Upper lobe of left lung (tissue), 6 donors: ENCODE data around the gene CRACDL. TPM values are rescaled to one million over a fixed set of nuclear protein-coding genes. Genes with fewer than 3 reads are reported as not detected.
A peak's percentile ranks its signal among the peaks of the same experiment; 100 is the strongest.

Experiments used
- ATAC-seq, 2 donors: fragments of 200-7000 bp; cut with Tn5 transposase; one replicate each; pipeline ENCODE4 v1.9.1; 2022; ENCODE audit warnings: mild to moderate bottlenecking in 2 of 2, moderate library complexity in 2 of 2; ENCODE audit not compliant: low FRiP score in 2 of 2
- DNase-seq, 2 donors: peaks; one replicate each; pipeline ENCODE4 v3.0.0-alpha.2; 2019 to 2020
- H3K27ac ChIP-seq, 4 donors: fragments of 200-600 bp; sonication (generic); one replicate each; pipeline ENCODE4 v1.5.1; 2016 to 2019
- H3K27me3 ChIP-seq, 4 donors: fragments of 200-600 bp; sonication (generic); one replicate each; pipeline ENCODE4 v1.5.1; 2017 to 2019
- H3K36me3 ChIP-seq, 4 donors: fragments of 200-600 bp; sonication (generic); one replicate each; pipeline ENCODE4 v1.5.1; 2016 to 2019
- H3K4me1 ChIP-seq, 4 donors: fragments of 200-600 bp; sonication (generic); one replicate each; pipeline ENCODE4 v1.5.1; 2018 to 2019
- H3K4me3 ChIP-seq, 4 donors: fragments of 200-600 bp; sonication (generic); one replicate each; pipeline ENCODE4 v1.5.1; 2017 to 2019; ENCODE audit warnings: mild to moderate bottlenecking in 2 of 4, moderate library complexity in 1 of 4
- H3K9me3 ChIP-seq, 4 donors: fragments of 200-600 bp; sonication (generic); one replicate each; pipeline ENCODE4 v1.5.1; 2018 to 2019
- EP300 ChIP-seq, 4 donors: sonication (generic); formaldehyde crosslinking; IDR thresholded peaks; one replicate each; pipeline ENCODE4 v1.5.1; 2017; ENCODE audit warnings: antibody characterized with exemption in 4 of 4, control low read depth in 2 of 4
- POLR2A ChIP-seq, 4 donors: fragments of 450-650 bp; IDR thresholded peaks; one replicate each; pipeline ENCODE4 v1.5.1; 2016 to 2017; ENCODE audit warnings: antibody characterized with exemption in 4 of 4, mild to moderate bottlenecking in 2 of 4
- POLR2AphosphoS5 ChIP-seq, 2 donors: sonication (generic); formaldehyde crosslinking; IDR thresholded peaks; one replicate each; pipeline ENCODE4 v1.5.1; 2017; ENCODE audit warnings: antibody characterized with exemption in 2 of 2
- WGBS, 2 donors: methylation state at CpG; one replicate each; pipeline ENCODE4 v1.1.5; 2017 to 2018; 5-methylcytosine and 5-hydroxymethylcytosine counted together
- total RNA-seq, 6 donors: library from RNA; depleted of rRNA in 4 of 6; stranded (reverse); fragments of >200 nt in 4 of 6; gene quantifications; one replicate each; pipeline versions ENCODE4 v1.1.0 to v1.2.1, GENCODE V29; 2016 to 2021
- TF ChIP-seq, protein P1 (sequence below), 6 experiments: fragments of 450-650 bp in 4 of 6; fragments of 200-600 bp in 2 of 6; sonication (generic) in 2 of 6; IDR thresholded peaks; one replicate each; pipeline ENCODE4 v1.5.1; 2016 to 2019; ENCODE audit warnings: antibody characterized with exemption in 6 of 6
- donor health status: DM: no; HTN: no; CAD: no; lungs with moderate emphysema.
- donor health status: DM: no; HTN: yes; CAD: no; lungs with severe emphysema.

CRACDL gene
- total RNA-seq, 6 donors from 2014 or later: 14.6 to 33.4 (median 20.2) TPM

DNA sequence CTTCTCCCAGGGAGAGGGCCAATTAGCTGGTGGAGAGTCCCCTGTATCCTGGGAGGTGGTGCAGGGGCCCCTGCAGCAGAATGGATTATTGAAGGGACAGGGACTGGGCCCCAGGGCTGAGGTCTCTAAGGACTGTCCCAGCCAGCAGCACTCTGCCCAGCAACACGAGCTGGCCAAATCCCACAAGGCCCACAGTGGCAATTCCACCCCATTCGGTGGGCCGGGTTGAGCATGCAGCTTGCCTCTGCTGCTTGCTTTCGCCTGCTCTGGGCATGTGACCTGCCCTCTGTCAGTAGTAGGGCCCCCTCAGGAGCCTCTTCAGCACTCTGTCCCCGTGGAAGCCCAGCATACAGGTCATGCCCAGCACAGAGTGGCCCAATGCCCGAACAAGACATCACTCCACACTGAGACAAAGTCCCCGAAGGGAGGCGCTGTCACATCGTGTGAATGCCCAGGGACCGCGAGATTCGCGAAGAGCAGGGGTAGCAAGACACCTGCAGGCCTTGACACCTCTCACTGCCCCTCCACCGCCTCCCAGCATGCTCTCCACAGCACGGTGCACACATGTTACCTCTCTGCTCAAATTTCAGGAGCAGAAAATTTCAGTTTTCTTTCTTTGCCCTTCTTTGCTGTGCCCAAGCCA, 65.4 kb downstream of the CRACDL start:
- H3K27me3 ChIP-seq: no peaks in the 10 kb centered on the region
- no peak for ATAC-seq
- peak overlapping the region in 3 of 4 donors; percentile 44 to 88 (median 69) for H3K27ac ChIP-seq
- DNase-seq: no peak
- no peaks in the 10 kb centered on the region for H3K36me3 ChIP-seq
- WGBS, 2 donors: 73 to 79% methylated on average over 3 to 15 of the region's 15 CpGs
- peaks cover 0 to 7% (median 5%) of the 10 kb centered on the region in 4 donors for H3K4me1 ChIP-seq
- no peak for TF ChIP-seq POLR2AphosphoS5 (IDR thresholded peaks at IDR 0.05)
- H3K9me3 ChIP-seq: no peaks in the 10 kb centered on the region
- no peak overlapping the region for H3K4me3 ChIP-seq

- ATAC-seq: peak; percentile 68 to 87
- Histone ChIP-seq H3K4me3 (peak overlapping the region in 3 of 4 donors; percentile 25 to 39 (median 34)), H3K36me3 (no peaks in the 10 kb centered on the region), H3K27ac (peak overlapping the region; percentile 69 to 88 (median 82)), H3K4me1 (peaks cover 0 to 7% (median 5%) of the 10 kb centered on the region in 4 donors), H3K27me3 (no peaks in the 10 kb centered on the region), H3K9me3 (no peaks in the 10 kb centered on the region)
- WGBS, 2 donors: 47 to 54% methylated on average over 4 of the region's 4 CpGs
- DNase-seq: peak; percentile 89
- TF ChIP-seq EP300 (IDR thresholded peaks at IDR 0.05): peak in 2 of 4 donors; percentile 7 to 79
- no peak for TF ChIP-seq POLR2A (IDR thresholded peaks at IDR 0.05)
- TF ChIP-seq, protein P1, sequence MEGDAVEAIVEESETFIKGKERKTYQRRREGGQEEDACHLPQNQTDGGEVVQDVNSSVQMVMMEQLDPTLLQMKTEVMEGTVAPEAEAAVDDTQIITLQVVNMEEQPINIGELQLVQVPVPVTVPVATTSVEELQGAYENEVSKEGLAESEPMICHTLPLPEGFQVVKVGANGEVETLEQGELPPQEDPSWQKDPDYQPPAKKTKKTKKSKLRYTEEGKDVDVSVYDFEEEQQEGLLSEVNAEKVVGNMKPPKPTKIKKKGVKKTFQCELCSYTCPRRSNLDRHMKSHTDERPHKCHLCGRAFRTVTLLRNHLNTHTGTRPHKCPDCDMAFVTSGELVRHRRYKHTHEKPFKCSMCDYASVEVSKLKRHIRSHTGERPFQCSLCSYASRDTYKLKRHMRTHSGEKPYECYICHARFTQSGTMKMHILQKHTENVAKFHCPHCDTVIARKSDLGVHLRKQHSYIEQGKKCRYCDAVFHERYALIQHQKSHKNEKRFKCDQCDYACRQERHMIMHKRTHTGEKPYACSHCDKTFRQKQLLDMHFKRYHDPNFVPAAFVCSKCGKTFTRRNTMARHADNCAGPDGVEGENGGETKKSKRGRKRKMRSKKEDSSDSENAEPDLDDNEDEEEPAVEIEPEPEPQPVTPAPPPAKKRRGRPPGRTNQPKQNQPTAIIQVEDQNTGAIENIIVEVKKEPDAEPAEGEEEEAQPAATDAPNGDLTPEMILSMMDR (IDR thresholded peaks at IDR 0.05): peak in 2 of 6 experiments; percentile 15 to 44
- TF ChIP-seq POLR2AphosphoS5 (IDR thresholded peaks at IDR 0.05): peak; percentile 59 to 64
These were observed 66.2 kb downstream of the CRACDL start for GRCh38 chr2:98869870-98870269.

DNA sequence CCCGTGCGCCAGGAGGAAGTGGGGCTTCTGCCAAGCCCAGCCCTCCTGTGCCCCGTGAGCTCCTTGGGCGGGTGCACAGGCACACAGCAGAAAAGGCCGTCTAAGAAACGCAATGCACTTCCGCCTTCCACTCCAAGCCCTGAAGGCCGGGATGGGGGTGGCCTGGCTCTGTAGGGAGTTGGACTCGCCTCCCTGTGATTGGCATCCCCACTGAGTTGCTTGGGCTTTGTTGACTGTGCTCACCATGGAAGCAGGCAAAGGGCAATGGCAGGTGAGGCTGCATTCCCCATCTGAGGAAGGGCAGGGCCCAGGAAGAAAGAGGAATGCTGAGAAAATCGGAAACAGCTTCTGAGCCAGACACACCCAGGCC, 66.8 kb downstream of the CRACDL start:
- peak overlapping the region in 3 of 4 donors; percentile 25 to 39 (median 34) for H3K4me3 ChIP-seq
- peaks cover 0 to 7% (median 5%) of the 10 kb centered on the region in 4 donors for H3K4me1 ChIP-seq
- WGBS, 2 donors: 40 to 62% methylated on average over 1 to 10 of the region's 10 CpGs
- H3K27me3 ChIP-seq: no peaks in the 10 kb centered on the region
- H3K36me3 ChIP-seq: no peaks in the 10 kb centered on the region
- TF ChIP-seq EP300 (IDR thresholded peaks at IDR 0.05) (peak in 1 of 4 donors; percentile 38), POLR2A (IDR thresholded peaks at IDR 0.05) (peak in 1 of 4 donors; percentile 55), POLR2AphosphoS5 (IDR thresholded peaks at IDR 0.05) (peak; percentile 44 to 71)
- TF ChIP-seq, protein P1 (IDR thresholded peaks at IDR 0.05): no peak
- ATAC-seq: peak; percentile 80 to 95
- H3K27ac ChIP-seq: peak overlapping the region; percentile 68 to 88 (median 82)
- DNase-seq: peak; percentile 83 to 91
- no peaks in the 10 kb centered on the region for H3K9me3 ChIP-seq

- WGBS, 2 donors: 63 to 71% methylated on average over 9 to 10 of the region's 10 CpGs
- Histone ChIP-seq H3K4me1 (peaks cover 0 to 7% (median 5%) of the 10 kb centered on the region in 4 donors), H3K27me3 (no peaks in the 10 kb centered on the region), H3K4me3 (peak overlapping the region in 3 of 4 donors; percentile 21 to 25 (median 21)), H3K36me3 (no peaks in the 10 kb centered on the region), H3K27ac (peak overlapping the region; percentile 68 to 88 (median 82)), H3K9me3 (no peaks in the 10 kb centered on the region)
- ATAC-seq: peak in 1 of 2 donors; percentile 35
- DNase-seq: peak in 1 of 2 donors; percentile 51
- no peak for TF ChIP-seq POLR2A (IDR thresholded peaks at IDR 0.05)
- TF ChIP-seq POLR2AphosphoS5 (IDR thresholded peaks at IDR 0.05): no peak
These were observed 67.3 kb downstream of the CRACDL start for GRCh38 chr2:98868548-98869271.

DNA sequence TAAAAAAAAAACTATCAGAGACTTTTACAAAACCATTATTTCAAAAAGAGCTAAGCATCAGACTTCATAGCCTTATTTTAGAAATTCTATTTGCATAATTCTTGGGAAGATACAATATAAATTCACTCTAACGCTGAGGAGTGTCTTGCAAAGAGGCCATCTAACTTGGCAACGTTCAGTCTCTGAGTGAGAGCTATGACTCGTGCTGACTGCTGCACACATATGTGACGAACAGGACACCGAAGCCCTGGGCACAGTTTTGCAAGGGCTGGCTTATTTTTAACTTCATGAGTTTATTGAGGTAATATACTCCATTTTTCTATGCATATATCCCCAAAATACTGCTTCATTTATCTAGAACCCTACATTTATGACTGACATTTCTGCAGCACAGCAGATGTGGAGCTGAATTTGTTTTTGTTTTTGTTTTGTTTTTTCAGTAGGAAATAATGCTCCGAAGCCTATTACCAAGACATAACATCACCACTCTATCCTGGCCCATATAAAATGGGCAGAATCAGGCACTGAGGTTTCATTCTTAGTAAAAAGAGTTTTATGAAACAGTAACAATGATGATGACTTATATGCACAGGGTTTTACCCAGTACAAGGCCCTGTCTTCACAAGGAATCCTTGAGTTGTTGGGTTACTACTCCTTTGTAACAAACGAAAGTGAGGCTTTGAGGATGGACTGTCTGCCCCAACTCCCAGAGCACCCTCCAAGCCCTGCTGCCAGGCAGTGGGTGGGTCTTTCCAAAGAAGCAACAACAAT, 68.3 kb downstream of the CRACDL start:
- DNase-seq (no peak), ATAC-seq (no peak)
- H3K4me3 ChIP-seq: no peak overlapping the region
- H3K27ac ChIP-seq: peak overlapping the region in 2 of 4 donors; percentile 68 to 79
- peaks cover 0 to 7% (median 5%) of the 10 kb centered on the region in 4 donors for H3K4me1 ChIP-seq
- TF ChIP-seq POLR2AphosphoS5 (IDR thresholded peaks at IDR 0.05) (no peak), EP300 (IDR thresholded peaks at IDR 0.05) (no peak), POLR2A (IDR thresholded peaks at IDR 0.05) (no peak)
- TF ChIP-seq, protein P1 (IDR thresholded peaks at IDR 0.05): no peak
- 73 to 80% methylated on average over 7 of the region's 7 CpGs for WGBS, 2 donors
- H3K9me3 ChIP-seq: no peaks in the 10 kb centered on the region
- H3K27me3 ChIP-seq: no peaks in the 10 kb centered on the region
- H3K36me3 ChIP-seq: no peaks in the 10 kb centered on the region
